CD14-positive monocyte (primary cell): ENCODE results near the gene SLC9A9. TPM values are rescaled to one million over a fixed set of nuclear protein-coding genes. Genes with fewer than 3 reads are reported as not detected.

Experiments
- DNase-seq, 3 donors: peaks; one replicate each; pipeline ENCODE4 v3.0.0-alpha.2; 2011 to 2022
- H2AFZ ChIP-seq: 2 replicates; pipeline ENCODE4 v1.6.0; 2012; ENCODE audit warnings: mild to moderate bottlenecking, low read depth, low read length, inconsistent platforms; ENCODE audit not compliant: insufficient read depth, poor library complexity, severe bottlenecking
- H3K27ac ChIP-seq, 2 donors: 1 replicate in 1 of 2; 2 replicates in 1 of 2; pipeline ENCODE4 v1.5.1; 2012 to 2013; ENCODE audit warnings: low read length in 2 of 2, control low read depth in 1 of 2, inconsistent platforms in 1 of 2, low read depth in 1 of 2, mild to moderate bottlenecking in 1 of 2
- H3K27me3 ChIP-seq, 2 donors: one replicate each; pipeline versions ENCODE4 v1.6.0 to v1.6.1; 2011 to 2013; ENCODE audit warnings: low read length in 2 of 2; ENCODE audit not compliant: control insufficient read depth in 2 of 2, insufficient read depth in 2 of 2
- H3K36me3 ChIP-seq, 2 donors: replicated peaks in 1 of 2; 1 replicate in 1 of 2; 2 replicates in 1 of 2; pipeline versions ENCODE4 v1.5.1 to v1.6.1; 2012 to 2013; ENCODE audit warnings: low read length in 2 of 2, control low read depth in 1 of 2, inconsistent platforms in 1 of 2, mild to moderate bottlenecking in 1 of 2; ENCODE audit not compliant: insufficient read depth in 2 of 2, control insufficient read depth in 1 of 2
- H3K4me1 ChIP-seq, 2 donors: 1 replicate in 1 of 2; 2 replicates in 1 of 2; pipeline versions ENCODE4 v1.5.1 to v1.6.1; 2012 to 2013; ENCODE audit warnings: low read length in 2 of 2, control low read depth in 1 of 2, inconsistent platforms in 1 of 2, mild to moderate bottlenecking in 1 of 2, moderate library complexity in 1 of 2; ENCODE audit not compliant: insufficient read depth in 2 of 2, control insufficient read depth in 1 of 2
- H3K4me2 ChIP-seq: replicated peaks from 2 replicates; pipeline ENCODE3; 2012; ENCODE audit warnings: low read length, moderate library complexity, mild to moderate bottlenecking; ENCODE audit not compliant: poor library complexity, severe bottlenecking; ENCODE audit errors: extremely low read depth
- H3K4me3 ChIP-seq, 3 experiments: fragments of 200-600 bp in 1 of 3; sonication (generic) in 1 of 3; replicated peaks in 1 of 3; 1 replicate in 2 of 3; 2 replicates in 1 of 3; pipeline ENCODE4 v1.5.1; 2011 to 2013; ENCODE audit warnings: low read length in 3 of 3, mild to moderate bottlenecking in 3 of 3, control low read depth in 2 of 3, low read depth in 2 of 3, inconsistent platforms in 1 of 3, moderate library complexity in 1 of 3
- H3K79me2 ChIP-seq: 2 replicates; pipeline ENCODE4 v1.6.0; 2012; ENCODE audit warnings: mild to moderate bottlenecking, control low read depth, inconsistent platforms, low read length, moderate library complexity; ENCODE audit not compliant: insufficient read depth
- H3K9ac ChIP-seq: 2 replicates; pipeline ENCODE4 v1.6.0; 2017; ENCODE audit warnings: low read length, mild to moderate bottlenecking; ENCODE audit not compliant: insufficient read depth, poor library complexity, severe bottlenecking
- H3K9me3 ChIP-seq, 2 donors: replicated peaks in 1 of 2; 1 replicate in 1 of 2; 2 replicates in 1 of 2; pipeline versions ENCODE4 v1.5.1 to v1.6.1; 2012 to 2013; ENCODE audit warnings: low read length in 2 of 2, control low read depth in 1 of 2; ENCODE audit not compliant: control insufficient read depth in 1 of 2, insufficient read depth in 1 of 2
- H4K20me1 ChIP-seq: 2 replicates; pipeline ENCODE4 v1.6.0; 2012; ENCODE audit warnings: mild to moderate bottlenecking, low read length, control low read depth, moderate library complexity; ENCODE audit not compliant: insufficient read depth
- H3K27ac Mint-ChIP-seq, 7 donors: one replicate each; pipeline ENCODE4 v1.8.0; 2020; ENCODE audit warnings: mild to moderate bottlenecking in 7 of 7, mixed read lengths in 7 of 7, moderate library complexity in 6 of 7, inconsistent platforms in 2 of 7
- H3K27me3 Mint-ChIP-seq, 3 donors: one replicate each; pipeline ENCODE4 v1.8.0; 2021 to 2022; ENCODE audit warnings: low read depth in 3 of 3, mild to moderate bottlenecking in 3 of 3, mixed read lengths in 3 of 3, moderate library complexity in 3 of 3, inconsistent platforms in 1 of 3
- H3K36me3 Mint-ChIP-seq, 2 donors: one replicate each; pipeline ENCODE4 v1.8.0; 2020; ENCODE audit warnings: mixed read lengths in 2 of 2, inconsistent platforms in 1 of 2, mild to moderate bottlenecking in 1 of 2
- H3K4me1 Mint-ChIP-seq: one replicate; pipeline ENCODE4 v1.8.0; 2020; ENCODE audit warnings: mild to moderate bottlenecking, mixed read lengths
- H3K4me3 Mint-ChIP-seq, 2 donors: one replicate each; pipeline ENCODE4 v1.8.0; 2020; ENCODE audit warnings: mild to moderate bottlenecking in 2 of 2, mixed read lengths in 2 of 2, moderate library complexity in 1 of 2
- H3K9me3 Mint-ChIP-seq, 7 donors: one replicate each; pipeline ENCODE4 v1.8.0; 2020 to 2022; ENCODE audit warnings: mixed read lengths in 7 of 7, mild to moderate bottlenecking in 6 of 7, moderate library complexity in 6 of 7, inconsistent platforms in 2 of 7
- WGBS: methylation state at CpG from one replicate; pipeline ENCODE4 v1.1.5; 2013; ENCODE audit warnings: missing lambda C conversion rate; ENCODE audit not compliant: insufficient coverage; 5-methylcytosine and 5-hydroxymethylcytosine counted together
- intact Hi-C, 2 donors: fragments of 100-400 bp; cut with micrococcal nuclease; formaldehyde crosslinking; loops; one replicate each; pipeline versions ENCODE4 v1.15.0 to v1.15.1; 2023
- polyA plus RNA-seq, 3 donors: library from polyadenylated mRNA; depleted of rRNA in 1 of 3; unstranded in 2 of 3; stranded (reverse) in 1 of 3; fragments of 300-500 nt in 2 of 3; fragments of >200 nt in 1 of 3; fragmentation: Illumina TruSeq in 2 of 3; gene quantifications; 1 replicate in 2 of 3; 2 replicates in 1 of 3; pipeline ENCODE4 v1.2.3, GENCODE V29; 2012 to 2021
- TF ChIP-seq, protein P1 (sequence below): fragments of 200-600 bp; IDR thresholded peaks from one replicate; pipeline ENCODE4 v1.8.0; 2022; ENCODE audit warnings: antibody characterized with exemption, mild to moderate bottlenecking

The SLC9A9 gene
- polyA plus RNA-seq, 3 donors, result 14.1 to 32.8 (median 27.0) TPM

DNA sequence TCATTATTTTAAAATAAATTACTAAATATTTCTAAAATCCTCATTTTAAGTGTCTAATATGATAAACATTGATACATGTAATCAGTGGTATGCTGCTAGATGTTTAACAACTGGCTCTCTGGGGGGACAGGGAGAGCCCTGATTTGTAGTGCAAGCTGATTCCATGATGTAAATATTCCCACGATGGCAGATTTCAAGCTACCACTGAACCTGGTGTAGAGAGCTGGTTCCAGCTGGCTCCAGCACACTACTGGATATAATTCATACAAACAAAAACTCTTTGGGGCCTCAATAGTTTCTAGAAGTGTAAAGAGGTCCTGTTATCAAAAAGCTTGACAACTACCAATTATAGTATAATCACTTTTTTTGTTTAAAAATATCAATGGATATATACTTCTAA lies 316.2 kb downstream of the SLC9A9 start:
- Histone ChIP-seq H3K4me1 (peaks cover 5 to 6% of the 10 kb centered on the region in 2 donors), H4K20me1 (no peaks in the 10 kb centered on the region), H3K9ac (no peak overlapping the region), H3K79me2 (no peaks in the 10 kb centered on the region), H3K36me3 (no peaks in the 10 kb centered on the region), H3K4me2 (no peak overlapping the region), H2AFZ (no peak overlapping the region), H3K4me3 (no peak overlapping the region), H3K27me3 (no peaks in the 10 kb centered on the region), H3K9me3 (no peaks in the 10 kb centered on the region), H3K27ac (no peak overlapping the region)
- peaks cover 0 to 2% (median 2%) of the 10 kb centered on the region in 3 donors for H3K27me3 Mint-ChIP-seq
- TF ChIP-seq, protein P1, sequence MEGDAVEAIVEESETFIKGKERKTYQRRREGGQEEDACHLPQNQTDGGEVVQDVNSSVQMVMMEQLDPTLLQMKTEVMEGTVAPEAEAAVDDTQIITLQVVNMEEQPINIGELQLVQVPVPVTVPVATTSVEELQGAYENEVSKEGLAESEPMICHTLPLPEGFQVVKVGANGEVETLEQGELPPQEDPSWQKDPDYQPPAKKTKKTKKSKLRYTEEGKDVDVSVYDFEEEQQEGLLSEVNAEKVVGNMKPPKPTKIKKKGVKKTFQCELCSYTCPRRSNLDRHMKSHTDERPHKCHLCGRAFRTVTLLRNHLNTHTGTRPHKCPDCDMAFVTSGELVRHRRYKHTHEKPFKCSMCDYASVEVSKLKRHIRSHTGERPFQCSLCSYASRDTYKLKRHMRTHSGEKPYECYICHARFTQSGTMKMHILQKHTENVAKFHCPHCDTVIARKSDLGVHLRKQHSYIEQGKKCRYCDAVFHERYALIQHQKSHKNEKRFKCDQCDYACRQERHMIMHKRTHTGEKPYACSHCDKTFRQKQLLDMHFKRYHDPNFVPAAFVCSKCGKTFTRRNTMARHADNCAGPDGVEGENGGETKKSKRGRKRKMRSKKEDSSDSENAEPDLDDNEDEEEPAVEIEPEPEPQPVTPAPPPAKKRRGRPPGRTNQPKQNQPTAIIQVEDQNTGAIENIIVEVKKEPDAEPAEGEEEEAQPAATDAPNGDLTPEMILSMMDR, result no peak
- intact Hi-C loops, result no loop called here
- no peak overlapping the region for H3K27ac Mint-ChIP-seq
- peaks cover 10% of the 10 kb centered on the region for H3K4me1 Mint-ChIP-seq
- H3K4me3 Mint-ChIP-seq, result no peak overlapping the region
- WGBS, result no CpG with 5 or more reads among the region's 1 CpG
- no peak for DNase-seq
- peaks cover 7 to 25% of the 10 kb centered on the region in 2 donors for H3K36me3 Mint-ChIP-seq
- H3K9me3 Mint-ChIP-seq, result peaks cover 0 to 2% (median 0%) of the 10 kb centered on the region in 7 donors

- peaks cover 5 to 9% of the 10 kb centered on the region in 2 donors for H3K4me1 ChIP-seq
- H3K4me3 Mint-ChIP-seq, result no peak overlapping the region
- H3K27me3 Mint-ChIP-seq, result peaks cover 0 to 2% (median 2%) of the 10 kb centered on the region in 3 donors
- H3K27ac ChIP-seq, result no peak overlapping the region
- H3K79me2 ChIP-seq, result no peaks in the 10 kb centered on the region
- no peak for DNase-seq
- H3K4me2 ChIP-seq, result no peak overlapping the region
- H3K27me3 ChIP-seq, result no peaks in the 10 kb centered on the region
- no peak overlapping the region for H3K9ac ChIP-seq
- WGBS, result no CpG with 5 or more reads among the region's 1 CpG
- H4K20me1 ChIP-seq, result no peaks in the 10 kb centered on the region
- TF ChIP-seq, protein P1, result no peak
- H3K9me3 ChIP-seq, result no peaks in the 10 kb centered on the region
- H3K4me1 Mint-ChIP-seq, result peaks cover 15% of the 10 kb centered on the region
- no peak overlapping the region for H3K4me3 ChIP-seq
- no peaks in the 10 kb centered on the region for H3K36me3 ChIP-seq
- peaks cover 0 to 2% (median 0%) of the 10 kb centered on the region in 7 donors for H3K9me3 Mint-ChIP-seq
- peak overlapping the region in 1 of 7 donors; percentile 1 for H3K27ac Mint-ChIP-seq
- no peak overlapping the region for H2AFZ ChIP-seq
- intact Hi-C loops, result no loop called here
- peaks cover 7 to 25% of the 10 kb centered on the region in 2 donors for H3K36me3 Mint-ChIP-seq
These were observed 317.2 kb downstream of the SLC9A9 start for GRCh38 chr3:143531101-143531500.
